Lung (tissue), 12 donors: Measurements from ENCODE around the gene SEPTIN8. TPM values are rescaled to one million over a fixed set of nuclear protein-coding genes. Genes with fewer than 3 reads are reported as not detected.

Experiments
- ATAC-seq: fragments of 200-7000 bp; cut with Tn5 transposase; one replicate; pipeline ENCODE4 v1.9.1; 2020; ENCODE audit warnings: moderate number of reproducible peaks; ENCODE audit not compliant: insufficient read depth, low FRiP score
- DNase-seq, 3 donors: peaks; one replicate each; pipeline ENCODE4 v3.0.0-alpha.2; 2013 to 2017
- H3K27ac ChIP-seq, 2 donors: one replicate each; pipeline ENCODE4 v1.5.1; 2013; ENCODE audit warnings: mild to moderate bottlenecking in 2 of 2, moderate library complexity in 2 of 2, control low read depth in 1 of 2, inconsistent platforms in 1 of 2, low read depth in 1 of 2, low read length in 1 of 2
- H3K27me3 ChIP-seq, 3 donors: one replicate each; pipeline ENCODE4 v1.5.1; 2013; ENCODE audit warnings: low read length in 2 of 3; ENCODE audit not compliant: control insufficient read depth in 3 of 3, insufficient read depth in 3 of 3
- H3K36me3 ChIP-seq, 4 donors: one replicate each; pipeline ENCODE4 v1.5.1; 2013; ENCODE audit warnings: low read length in 4 of 4, mild to moderate bottlenecking in 1 of 4, moderate library complexity in 1 of 4; ENCODE audit not compliant: control insufficient read depth in 4 of 4, insufficient read depth in 4 of 4
- H3K4me1 ChIP-seq, 5 donors: one replicate each; pipeline ENCODE4 v1.5.1; 2013; ENCODE audit warnings: low read length in 5 of 5, mild to moderate bottlenecking in 2 of 5, moderate library complexity in 1 of 5; ENCODE audit not compliant: control insufficient read depth in 5 of 5, insufficient read depth in 5 of 5
- H3K4me3 ChIP-seq: one replicate; pipeline ENCODE4 v1.5.1; 2013; ENCODE audit warnings: mild to moderate bottlenecking, control low read depth, moderate library complexity
- H3K9ac ChIP-seq, 2 donors: one replicate each; pipeline ENCODE4 v1.5.1; 2013; ENCODE audit warnings: low read length in 2 of 2, control low read depth in 1 of 2; ENCODE audit not compliant: insufficient read depth in 1 of 2
- H3K9me3 ChIP-seq, 4 donors: one replicate each; pipeline ENCODE4 v1.5.1; 2013; ENCODE audit warnings: low read length in 3 of 4, mild to moderate bottlenecking in 1 of 4, moderate library complexity in 1 of 4; ENCODE audit not compliant: control insufficient read depth in 4 of 4, insufficient read depth in 3 of 4
- WGBS, 2 donors: extraction: QIAGEN DNeasy Blood & Tissue Kit; methylation state at CpG; one replicate each; pipeline ENCODE4 v1.1.7; 2013; 5-methylcytosine and 5-hydroxymethylcytosine counted together
- polyA plus RNA-seq, 2 donors: library from polyadenylated mRNA; stranded (reverse); fragments of 200-250 nt; gene quantifications; one replicate each; pipeline ENCODE4 v1.2.1, GENCODE V29; 2013
- total RNA-seq, 2 donors: library from RNA; depleted of rRNA in 1 of 2; stranded (reverse); fragments of >200 nt in 1 of 2; gene quantifications; one replicate each; pipeline ENCODE4 v1.2.1, GENCODE V29; 2014 to 2021
- TF ChIP-seq, protein P1 (sequence below): IDR thresholded peaks from 2 replicates; pipeline ENCODE4 v1.5.1; 2012; ENCODE audit warnings: mild to moderate bottlenecking; ENCODE audit errors: control extremely low read depth, extremely low read depth
- donor health status: control.
- donor health status: control.
- donor health status: Bipolar disorder and iron deficiency.
- donor health status: healthy.
- donor health status: DM: yes; HTN: yes; CAD: no.

SEPTIN8 gene
- total and polyA plus RNA-seq, 4 donors: 12.4 to 37.8 (median 22.0) TPM

DNA sequence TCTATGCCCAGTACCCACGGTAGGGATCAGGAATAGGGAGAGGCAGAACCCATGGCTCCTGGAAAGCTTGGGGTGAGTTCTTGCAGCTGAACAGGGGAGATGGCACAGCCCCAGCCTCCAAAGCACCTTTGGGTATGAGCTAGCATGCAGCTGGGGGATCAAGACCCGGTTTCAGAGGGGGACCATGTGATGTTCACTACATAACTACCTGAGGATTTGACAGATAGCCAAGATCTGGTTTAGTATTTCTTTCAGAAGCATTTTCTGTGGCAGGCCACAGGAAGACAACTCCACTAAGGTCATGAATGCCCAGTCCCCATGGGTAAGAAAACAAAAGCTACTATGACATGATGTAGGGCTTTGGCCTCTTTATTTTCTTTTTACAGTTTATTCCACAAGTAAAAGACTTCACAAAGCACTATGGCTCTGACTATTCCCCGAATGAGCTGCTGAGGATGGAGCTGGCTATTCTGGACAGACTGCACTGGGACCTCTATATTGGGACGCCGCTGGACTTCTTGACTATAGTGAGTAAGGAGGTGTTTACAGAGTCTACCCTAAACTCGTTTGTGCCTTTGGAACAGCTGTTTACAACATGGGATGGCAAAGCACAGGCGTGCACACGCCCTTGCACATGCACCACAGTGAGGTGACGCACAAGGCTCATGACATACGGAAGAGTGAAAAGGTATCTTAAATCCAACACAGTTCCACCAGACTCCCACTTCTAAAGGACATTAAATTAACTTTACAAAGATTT lies 26.4 kb downstream of the SEPTIN8 start:
- no peak overlapping the region for H3K4me3 ChIP-seq
- H3K36me3 ChIP-seq: peaks cover 0 to 2% (median 0%) of the 10 kb centered on the region in 4 donors
- no peak for ATAC-seq
- no peak overlapping the region for H3K9ac ChIP-seq
- H3K27me3 ChIP-seq: peaks cover 0 to 32% (median 17%) of the 10 kb centered on the region in 3 donors
- WGBS, 2 donors: 83 to 87% methylated on average over 10 of the region's 10 CpGs
- peaks cover 0 to 8% (median 0%) of the 10 kb centered on the region in 5 donors for H3K4me1 ChIP-seq
- no peaks in the 10 kb centered on the region for H3K9me3 ChIP-seq
- no peak for DNase-seq
- no peak overlapping the region for H3K27ac ChIP-seq
- TF ChIP-seq, protein P1, sequence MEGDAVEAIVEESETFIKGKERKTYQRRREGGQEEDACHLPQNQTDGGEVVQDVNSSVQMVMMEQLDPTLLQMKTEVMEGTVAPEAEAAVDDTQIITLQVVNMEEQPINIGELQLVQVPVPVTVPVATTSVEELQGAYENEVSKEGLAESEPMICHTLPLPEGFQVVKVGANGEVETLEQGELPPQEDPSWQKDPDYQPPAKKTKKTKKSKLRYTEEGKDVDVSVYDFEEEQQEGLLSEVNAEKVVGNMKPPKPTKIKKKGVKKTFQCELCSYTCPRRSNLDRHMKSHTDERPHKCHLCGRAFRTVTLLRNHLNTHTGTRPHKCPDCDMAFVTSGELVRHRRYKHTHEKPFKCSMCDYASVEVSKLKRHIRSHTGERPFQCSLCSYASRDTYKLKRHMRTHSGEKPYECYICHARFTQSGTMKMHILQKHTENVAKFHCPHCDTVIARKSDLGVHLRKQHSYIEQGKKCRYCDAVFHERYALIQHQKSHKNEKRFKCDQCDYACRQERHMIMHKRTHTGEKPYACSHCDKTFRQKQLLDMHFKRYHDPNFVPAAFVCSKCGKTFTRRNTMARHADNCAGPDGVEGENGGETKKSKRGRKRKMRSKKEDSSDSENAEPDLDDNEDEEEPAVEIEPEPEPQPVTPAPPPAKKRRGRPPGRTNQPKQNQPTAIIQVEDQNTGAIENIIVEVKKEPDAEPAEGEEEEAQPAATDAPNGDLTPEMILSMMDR: no peak

DNA sequence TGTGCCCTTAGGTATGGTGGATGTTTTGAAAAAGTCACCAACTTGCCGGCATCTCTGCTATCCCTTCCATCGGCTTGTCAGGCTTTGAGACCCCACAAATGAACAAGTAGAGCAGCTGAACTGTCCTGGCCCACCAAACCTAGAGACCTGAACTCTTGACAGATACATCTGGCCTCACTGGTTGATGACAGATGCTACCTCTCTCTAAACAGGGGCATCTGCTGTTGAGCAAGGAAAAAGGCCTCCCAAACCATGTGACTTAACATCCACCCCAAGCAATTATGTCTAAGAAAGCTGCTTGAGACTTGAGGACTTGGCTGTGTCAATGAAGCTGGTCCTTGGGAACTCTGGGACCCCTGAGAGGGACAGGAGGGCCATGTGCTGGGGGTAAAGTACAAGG lies 27.5 kb downstream of the SEPTIN8 start:
- ATAC-seq (no peak), DNase-seq (no peak)
- 99 to 100% methylated on average over 2 of the region's 2 CpGs for WGBS, 2 donors
- H3K36me3 ChIP-seq: peaks cover 0 to 2% (median 0%) of the 10 kb centered on the region in 4 donors
- TF ChIP-seq, protein P1: no peak
- H3K9me3 ChIP-seq: no peaks in the 10 kb centered on the region
- H3K4me3 ChIP-seq: no peak overlapping the region
- H3K27me3 ChIP-seq: peaks cover 0 to 38% (median 26%) of the 10 kb centered on the region in 3 donors
- no peak overlapping the region for H3K9ac ChIP-seq
- peaks cover 0 to 8% (median 0%) of the 10 kb centered on the region in 5 donors for H3K4me1 ChIP-seq
- H3K27ac ChIP-seq: no peak overlapping the region

DNA sequence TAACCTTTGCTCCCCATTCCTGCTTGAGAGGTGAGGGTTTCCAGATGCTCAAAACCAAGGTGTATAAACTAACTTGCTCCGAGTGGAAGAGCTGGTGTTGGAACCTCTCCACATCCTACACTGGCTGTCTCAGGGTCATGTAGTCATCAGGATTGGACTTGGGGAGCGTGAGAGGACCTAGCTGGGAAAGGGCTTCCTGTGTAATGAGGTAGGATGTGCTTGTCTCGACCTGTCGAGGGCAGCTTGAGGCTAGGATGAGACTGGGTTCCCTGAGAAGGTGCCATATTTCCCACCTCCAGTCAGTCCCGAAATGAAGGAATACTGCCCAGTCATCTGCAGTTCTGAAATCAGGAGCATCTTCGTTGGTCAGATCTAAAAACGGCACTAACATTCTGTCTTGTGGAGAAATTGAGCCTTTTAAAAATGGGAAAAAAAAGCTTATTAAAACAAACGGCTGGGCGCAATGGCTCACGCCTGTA lies 28.5 kb downstream of the SEPTIN8 start:
- Histone ChIP-seq H3K4me1 (peaks cover 0 to 8% (median 0%) of the 10 kb centered on the region in 5 donors), H3K9ac (no peak overlapping the region), H3K36me3 (peaks cover 0 to 2% (median 0%) of the 10 kb centered on the region in 4 donors), H3K4me3 (no peak overlapping the region), H3K27ac (no peak overlapping the region), H3K9me3 (no peaks in the 10 kb centered on the region), H3K27me3 (peaks cover 0 to 40% (median 26%) of the 10 kb centered on the region in 3 donors)
- DNase-seq (no peak), ATAC-seq (no peak)
- TF ChIP-seq, protein P1: no peak
- 91 to 93% methylated on average over 10 of the region's 10 CpGs for WGBS, 2 donors
